ENCODE data around the gene ZNF625.
"Not testable (repeated sequence)": the region's sequence is repeated elsewhere in the genome, so short reads cannot be mapped to it uniquely, and the experiment has no call there.

The ZNF625 gene

DNA sequence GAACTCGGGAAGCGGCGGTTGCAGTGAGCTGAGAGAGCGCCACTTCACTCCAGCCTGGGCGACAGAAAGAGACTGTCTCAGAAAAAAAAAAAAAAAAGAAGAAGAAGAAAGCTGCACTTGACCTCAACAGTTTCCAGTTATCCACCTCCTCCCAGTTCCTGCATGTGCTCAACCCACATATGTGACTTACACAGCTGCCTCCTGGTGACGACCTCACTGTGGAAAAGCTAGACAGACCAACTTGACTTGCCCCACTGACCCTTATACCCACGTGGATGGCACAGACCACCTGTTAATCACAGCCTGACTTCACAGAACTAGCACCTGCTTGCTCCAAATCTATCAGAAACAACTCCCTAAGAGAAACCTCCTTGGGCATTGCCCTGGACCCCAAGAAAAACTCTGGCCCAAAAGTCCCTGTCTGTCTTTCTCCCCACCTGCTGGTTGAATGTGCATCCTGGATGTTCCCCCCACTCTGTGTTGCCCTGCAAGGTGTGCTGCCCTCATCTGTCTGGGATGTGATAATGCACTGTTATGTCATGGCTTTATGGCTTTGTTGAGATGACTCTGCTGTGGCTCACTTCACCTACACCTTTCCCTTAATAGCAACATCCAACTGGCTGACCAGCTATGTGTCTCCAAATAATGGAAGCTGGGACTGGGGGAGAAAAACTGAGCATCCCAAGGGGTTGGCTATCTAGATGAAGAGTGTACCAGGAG, 19.2 kb downstream of the ZNF625 start:
- no peak for DNase-seq (ENCODE audit: low read depth in 2 of 2)

DNA sequence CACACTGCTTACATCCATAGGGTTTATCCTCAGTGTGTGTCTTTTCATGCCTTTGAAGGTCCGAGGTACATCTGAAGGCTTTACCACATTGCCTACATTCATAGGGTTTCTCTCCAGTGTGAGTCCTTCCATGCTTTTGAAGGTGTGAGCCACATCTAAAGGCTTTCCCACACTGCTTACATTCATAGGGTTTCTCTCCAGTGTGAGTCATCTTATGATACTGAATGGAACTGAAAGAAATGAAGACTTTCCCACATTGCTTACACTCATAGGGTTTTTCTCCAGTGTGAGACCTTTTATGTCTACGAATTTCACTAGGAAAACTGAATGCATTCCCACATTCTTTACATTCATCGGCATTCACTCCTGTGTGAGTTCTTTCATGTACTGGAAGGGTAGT, 23.5 kb downstream of the ZNF625 start:
- no peak for DNase-seq (ENCODE audit: low read depth in 2 of 2)

DNA sequence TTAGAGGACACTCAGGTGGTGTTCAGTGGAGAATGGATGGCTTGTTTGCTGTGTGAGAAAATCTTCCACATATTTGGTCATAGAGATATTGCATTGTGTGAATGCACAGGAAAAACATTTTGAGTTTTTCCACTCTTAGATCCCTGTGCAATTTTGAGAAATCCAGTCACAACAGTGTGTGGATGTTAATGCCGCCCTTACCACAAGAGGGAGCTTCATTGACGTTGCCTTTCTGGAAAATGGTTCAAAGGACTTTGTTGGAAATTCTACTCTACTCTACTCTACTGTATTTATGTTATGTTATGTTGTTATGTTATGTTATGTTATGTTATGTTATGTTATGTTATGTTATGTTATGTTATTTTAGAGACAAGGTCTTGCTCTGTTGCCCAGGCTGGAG, 29.8 kb downstream of the ZNF625 start:
- DNase-seq (ENCODE audit: low read depth in 2 of 2) = peak in 1 of 2 donors; percentile 8

DNA sequence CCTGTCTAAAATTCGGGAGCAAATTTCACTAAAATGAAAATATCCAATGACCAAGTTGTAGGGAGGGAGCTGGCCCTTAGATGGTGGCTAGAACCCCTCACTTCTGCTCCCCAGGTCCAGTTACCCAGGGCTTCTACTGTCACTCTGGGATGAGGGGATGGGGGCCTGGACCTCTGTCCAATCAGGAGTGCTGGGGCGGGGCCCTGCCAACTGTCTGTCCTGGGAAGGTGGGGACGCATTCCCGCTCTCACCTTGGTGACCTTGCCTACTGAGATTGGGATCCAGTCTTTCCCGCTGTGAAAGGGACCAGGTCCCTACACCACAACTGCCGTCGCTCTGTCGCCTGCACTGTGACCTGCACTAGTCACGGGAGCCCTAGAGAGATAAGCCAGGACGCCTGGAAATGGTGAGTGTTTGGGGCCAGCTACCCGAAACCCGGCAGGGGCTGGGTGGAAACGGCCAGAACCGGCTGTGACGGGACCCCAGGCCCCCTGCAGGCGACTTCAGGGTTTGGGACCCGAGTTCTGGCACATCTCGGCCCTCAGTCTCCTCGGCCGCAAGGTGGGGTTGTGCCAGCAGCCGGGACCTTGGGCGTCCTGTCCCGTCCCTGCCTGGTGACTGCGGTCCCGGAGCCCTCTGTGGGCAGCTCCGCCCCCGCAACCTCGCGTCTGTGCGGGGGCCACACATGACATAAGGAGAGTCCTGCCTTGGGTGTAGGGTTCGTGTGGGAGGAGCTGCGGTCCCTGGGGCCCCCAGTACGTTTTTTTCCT, 39.1 kb downstream of the ZNF625 start:
- no peak for DNase-seq (ENCODE audit: low read depth in 2 of 2)

DNA sequence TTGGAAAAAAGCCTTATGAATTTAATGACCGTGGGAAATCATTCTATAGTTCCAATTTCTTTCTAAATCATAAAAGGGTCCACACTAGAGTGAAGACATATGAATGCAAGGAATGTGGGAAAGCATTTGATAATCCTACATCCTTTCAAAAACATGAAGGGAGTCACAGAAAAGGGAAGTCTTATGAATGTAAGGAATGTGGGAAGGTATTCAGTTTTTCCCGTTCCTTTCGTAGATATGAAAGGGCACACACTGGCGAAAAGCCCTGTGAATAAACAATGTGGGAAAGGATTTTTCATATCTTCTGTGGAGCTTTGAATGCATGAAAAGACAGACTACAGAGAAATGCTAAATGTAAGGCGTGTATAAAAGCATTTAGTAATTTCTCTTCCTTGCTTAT, 43.4 kb downstream of the ZNF625 start:
- no peak for DNase-seq (ENCODE audit: low read depth in 2 of 2)

DNA sequence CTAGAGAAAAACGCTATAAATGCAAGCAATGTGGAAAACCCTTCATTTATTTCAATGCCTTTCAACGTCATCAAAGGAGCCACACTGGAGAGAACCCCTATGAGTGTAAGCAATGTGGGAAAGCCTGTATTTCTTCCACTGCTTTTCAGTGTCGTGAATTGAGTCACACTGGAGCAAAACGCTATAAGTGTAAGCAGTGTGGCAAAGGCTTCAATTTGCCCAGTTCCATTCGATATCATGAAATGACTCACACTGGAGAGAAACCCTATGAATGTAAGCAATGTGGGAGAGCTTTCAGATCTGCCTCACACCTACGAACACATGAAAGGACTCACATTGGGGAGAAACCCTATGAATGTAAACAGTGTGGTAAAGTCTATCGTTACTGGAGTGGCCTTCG, 43.8 kb downstream of the ZNF625 start:
- no peak for DNase-seq (ENCODE audit: low read depth in 2 of 2)

DNA sequence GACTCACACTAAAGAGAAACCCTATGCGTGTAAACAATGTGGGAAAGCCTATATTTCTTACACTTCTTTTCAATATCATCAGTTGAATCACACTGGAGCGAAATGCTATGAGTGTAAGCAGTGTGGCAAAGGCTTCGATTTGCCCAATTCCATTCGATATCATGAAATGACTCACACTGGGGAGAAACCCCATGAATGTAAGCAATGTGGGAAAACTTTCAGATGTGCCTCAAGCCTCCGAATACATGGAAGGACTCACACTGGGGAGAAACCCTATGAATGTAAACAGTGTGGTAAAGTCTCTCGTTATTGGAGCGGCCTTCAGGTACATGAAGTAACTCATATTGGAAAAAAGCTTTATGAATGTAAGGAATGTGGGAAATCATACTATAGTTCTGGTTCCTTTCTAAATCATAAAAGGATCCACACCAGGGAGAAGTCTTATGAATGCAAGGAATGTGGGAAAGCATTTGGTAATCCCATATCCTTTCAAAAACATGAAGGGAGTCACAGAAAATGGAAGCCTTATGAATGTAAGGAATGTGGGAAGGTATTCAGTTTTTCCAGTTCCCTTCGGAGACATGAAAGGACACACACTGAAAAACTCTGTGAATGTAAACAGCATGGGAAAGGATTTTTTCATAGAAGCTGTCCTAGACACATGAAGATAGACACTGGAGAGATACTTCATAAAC, 44.4 kb downstream of the ZNF625 start:
- DNase-seq (ENCODE audit: low read depth in 2 of 2) = no peak

DNA sequence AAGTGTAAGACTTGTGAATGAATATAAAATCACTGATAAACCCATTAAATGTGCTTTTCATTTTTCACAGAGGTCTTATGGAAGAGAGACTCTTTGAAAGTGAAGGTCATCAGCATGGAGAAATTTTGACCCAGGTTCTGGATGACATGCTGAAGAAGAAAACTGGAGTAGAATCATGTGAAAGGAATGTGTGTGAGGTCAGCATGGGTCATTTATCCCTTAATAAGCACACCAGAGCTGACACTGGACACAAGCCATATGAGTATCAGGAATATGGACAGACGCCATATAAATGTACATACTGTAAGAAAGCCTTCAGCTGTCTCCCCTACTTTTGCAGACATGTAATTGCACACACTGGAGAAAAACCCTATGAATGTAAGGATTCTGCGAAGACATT, 45.4 kb downstream of the ZNF625 start:
- no peak for DNase-seq (ENCODE audit: low read depth in 2 of 2)

DNA sequence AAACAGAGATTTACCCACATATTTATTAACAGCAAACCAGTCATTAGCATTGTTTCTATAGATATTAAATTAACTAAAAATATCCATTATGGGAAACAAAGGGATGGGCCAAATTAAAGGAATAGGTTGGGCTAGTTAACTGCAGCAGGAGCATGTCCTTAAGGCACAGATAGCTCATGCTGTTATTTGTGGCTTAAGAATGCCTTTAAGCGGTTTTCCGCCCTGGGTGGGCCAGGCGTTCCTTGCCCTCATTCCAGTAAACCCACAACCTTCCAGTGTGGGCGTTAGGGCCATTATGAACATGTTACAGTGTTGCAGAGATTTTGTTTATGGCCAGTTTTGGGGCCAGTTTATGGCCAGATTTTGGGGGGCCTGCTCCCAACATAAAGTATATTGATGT, 52.6 kb downstream of the ZNF625 start:
- DNase-seq (ENCODE audit: low read depth in 2 of 2) = not testable (repeated sequence)

DNA sequence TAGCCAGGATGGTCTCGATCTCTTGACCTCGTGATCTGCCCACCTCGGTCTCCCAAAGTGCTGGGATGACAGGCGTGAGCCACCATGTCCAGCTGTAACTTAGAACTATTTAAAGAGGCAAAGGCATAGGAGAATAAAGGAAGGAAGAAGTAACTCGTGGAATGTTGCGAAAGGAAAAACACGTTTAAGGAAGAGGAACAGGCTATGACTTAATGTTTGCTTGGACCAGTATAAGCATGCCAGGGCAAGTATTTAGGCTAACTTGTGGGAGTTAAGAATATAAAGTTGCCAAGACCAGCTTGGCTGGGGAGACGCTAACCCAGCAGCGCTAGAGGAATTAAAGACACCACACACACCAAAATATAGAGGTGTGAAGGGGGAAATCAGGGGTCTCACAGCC, 58.5 kb downstream of the ZNF625 start:
- DNase-seq (ENCODE audit: low read depth in 2 of 2) = no peak

DNA sequence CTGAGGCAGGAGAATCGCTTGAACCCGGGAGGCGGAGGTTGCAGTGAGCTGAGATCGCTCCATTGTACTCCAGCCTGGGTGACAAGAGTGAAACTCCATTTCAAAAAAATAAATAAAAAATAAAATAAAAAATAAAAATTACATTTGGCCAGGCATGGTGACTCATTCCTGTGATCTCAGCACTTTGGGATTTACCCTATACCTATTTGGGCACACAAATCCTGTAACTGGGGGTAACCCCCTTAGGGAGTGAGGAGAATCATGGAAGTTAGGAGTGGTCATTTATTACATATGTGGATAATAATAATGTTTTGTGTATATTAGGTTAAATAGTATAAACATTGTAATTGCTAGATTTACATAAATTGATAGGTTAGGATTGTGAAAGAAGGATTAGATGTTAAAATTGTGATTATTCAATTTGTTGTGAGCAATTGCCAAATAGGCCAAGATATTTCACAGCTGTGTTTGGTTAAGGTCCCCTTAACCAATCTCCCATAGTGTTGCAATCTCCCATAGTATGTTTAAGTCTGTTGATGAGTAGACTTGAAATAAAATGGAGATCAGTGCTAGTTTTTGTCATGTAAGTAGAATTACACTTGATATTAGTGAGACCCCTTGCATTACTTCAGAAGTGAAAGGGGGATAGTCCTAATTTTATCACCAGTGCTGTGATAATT, 61.3 kb downstream of the ZNF625 start:
- DNase-seq (ENCODE audit: low read depth in 2 of 2) = no peak

All from stimulated activated CD8-positive, alpha-beta memory T cell treated with anti-CD3 and anti-CD28 coated beads, Interleukin-7, amount 100 ng/mL, for 4 hours (primary cell).